Measurements from ENCODE around the gene SLPI.

The SLPI gene

DNA sequence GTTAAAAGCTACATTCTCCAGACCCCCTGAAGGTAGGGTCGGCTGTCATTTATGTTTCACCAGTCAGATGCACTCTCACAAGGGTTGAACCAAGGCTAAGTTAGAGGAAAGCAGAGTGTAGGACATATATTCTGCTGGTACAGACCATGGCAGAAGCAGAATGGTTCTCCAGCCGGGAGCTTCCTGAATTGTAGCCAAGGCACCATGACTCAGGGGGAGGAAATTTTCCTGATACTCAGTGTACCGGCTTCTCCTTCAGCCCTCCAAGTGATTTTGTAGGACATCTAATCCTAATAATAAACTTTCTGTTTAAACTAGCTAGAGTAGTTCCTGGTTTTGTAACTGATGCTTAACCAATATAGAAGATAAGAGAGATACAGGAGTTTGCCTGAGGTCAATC lies 14.2 kb upstream of the SLPI start:
- TF ChIP-seq EZH2phosphoT487 (IDR thresholded peaks at IDR 0.05; ENCODE audit: borderline replicate concordance, low read length) = no peak
- TF ChIP-seq, protein P1, sequence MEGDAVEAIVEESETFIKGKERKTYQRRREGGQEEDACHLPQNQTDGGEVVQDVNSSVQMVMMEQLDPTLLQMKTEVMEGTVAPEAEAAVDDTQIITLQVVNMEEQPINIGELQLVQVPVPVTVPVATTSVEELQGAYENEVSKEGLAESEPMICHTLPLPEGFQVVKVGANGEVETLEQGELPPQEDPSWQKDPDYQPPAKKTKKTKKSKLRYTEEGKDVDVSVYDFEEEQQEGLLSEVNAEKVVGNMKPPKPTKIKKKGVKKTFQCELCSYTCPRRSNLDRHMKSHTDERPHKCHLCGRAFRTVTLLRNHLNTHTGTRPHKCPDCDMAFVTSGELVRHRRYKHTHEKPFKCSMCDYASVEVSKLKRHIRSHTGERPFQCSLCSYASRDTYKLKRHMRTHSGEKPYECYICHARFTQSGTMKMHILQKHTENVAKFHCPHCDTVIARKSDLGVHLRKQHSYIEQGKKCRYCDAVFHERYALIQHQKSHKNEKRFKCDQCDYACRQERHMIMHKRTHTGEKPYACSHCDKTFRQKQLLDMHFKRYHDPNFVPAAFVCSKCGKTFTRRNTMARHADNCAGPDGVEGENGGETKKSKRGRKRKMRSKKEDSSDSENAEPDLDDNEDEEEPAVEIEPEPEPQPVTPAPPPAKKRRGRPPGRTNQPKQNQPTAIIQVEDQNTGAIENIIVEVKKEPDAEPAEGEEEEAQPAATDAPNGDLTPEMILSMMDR (IDR thresholded peaks at IDR 0.05; ENCODE audit: low read depth, low read length, poor library complexity, severe bottlenecking) = no peak
- Histone ChIP-seq H3K36me3 (ENCODE audit: control insufficient read depth, low read length) (no peaks in the 10 kb centered on the region), H3K27me3 (ENCODE audit: control insufficient read depth, low read length) (peaks cover 37% of the 10 kb centered on the region), H3K4me1 (ENCODE audit: control insufficient read depth, low read length) (no peaks in the 10 kb centered on the region), H3K9me3 (ENCODE audit: control insufficient read depth, insufficient read depth, low read length) (no peaks in the 10 kb centered on the region), H3K27ac (ENCODE audit: low read depth, low read length) (no peak overlapping the region), H3K4me2 (ENCODE audit: low read length) (no peak overlapping the region), H4K20me1 (ENCODE audit: control insufficient read depth, insufficient read depth, low read depth, low read length) (no peaks in the 10 kb centered on the region), H3F3A (ENCODE audit: control insufficient read depth, insufficient read depth) (no peaks in the 10 kb centered on the region), H3K4me3 (ENCODE audit: low read length) (no peak overlapping the region), H3K9me2 (replicated peaks; ENCODE audit: control insufficient read depth, low read length) (no peaks in the 10 kb centered on the region), H3K79me2 (ENCODE audit: control insufficient read depth, low read length) (no peaks in the 10 kb centered on the region)

DNA sequence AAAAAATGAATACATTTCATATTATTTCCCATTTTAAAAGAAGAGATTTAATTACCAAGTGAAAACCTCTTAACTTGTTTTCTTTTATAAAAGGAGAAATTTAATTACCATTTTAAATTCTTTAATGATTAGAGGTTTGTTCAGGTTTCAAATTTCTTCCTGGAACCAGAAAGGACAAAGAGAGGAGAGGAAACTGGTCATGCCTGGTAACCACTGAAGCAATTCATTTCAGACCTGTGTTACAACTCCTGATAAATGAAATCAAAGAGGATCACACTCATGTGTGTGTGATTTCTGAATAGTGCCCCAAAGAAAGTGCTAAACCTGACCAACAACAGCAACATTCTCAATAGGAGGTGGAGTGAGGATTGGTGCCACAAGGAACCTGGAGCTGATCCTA lies 12.6 kb upstream of the SLPI start:
- H3K9me3 ChIP-seq (ENCODE audit: control insufficient read depth, insufficient read depth, low read length) = no peaks in the 10 kb centered on the region
- no peaks in the 10 kb centered on the region for H4K20me1 ChIP-seq (ENCODE audit: control insufficient read depth, insufficient read depth, low read depth, low read length)
- H3K79me2 ChIP-seq (ENCODE audit: control insufficient read depth, low read length) = no peaks in the 10 kb centered on the region
- H3K4me2 ChIP-seq (ENCODE audit: low read length) = no peak overlapping the region
- H3K27ac ChIP-seq (ENCODE audit: low read depth, low read length) = no peak overlapping the region
- no peaks in the 10 kb centered on the region for H3K4me1 ChIP-seq (ENCODE audit: control insufficient read depth, low read length)
- H3K9me2 ChIP-seq (replicated peaks; ENCODE audit: control insufficient read depth, low read length) = no peaks in the 10 kb centered on the region
- TF ChIP-seq, protein P1 (IDR thresholded peaks at IDR 0.05; ENCODE audit: low read depth, low read length, poor library complexity, severe bottlenecking) = no peak
- no peak for TF ChIP-seq EZH2phosphoT487 (IDR thresholded peaks at IDR 0.05; ENCODE audit: borderline replicate concordance, low read length)
- no peak overlapping the region for H3K4me3 ChIP-seq (ENCODE audit: low read length)
- no peaks in the 10 kb centered on the region for H3F3A ChIP-seq (ENCODE audit: control insufficient read depth, insufficient read depth)
- H3K36me3 ChIP-seq (ENCODE audit: control insufficient read depth, low read length) = no peaks in the 10 kb centered on the region
- H3K27me3 ChIP-seq (ENCODE audit: control insufficient read depth, low read length) = peaks cover 40% of the 10 kb centered on the region

DNA sequence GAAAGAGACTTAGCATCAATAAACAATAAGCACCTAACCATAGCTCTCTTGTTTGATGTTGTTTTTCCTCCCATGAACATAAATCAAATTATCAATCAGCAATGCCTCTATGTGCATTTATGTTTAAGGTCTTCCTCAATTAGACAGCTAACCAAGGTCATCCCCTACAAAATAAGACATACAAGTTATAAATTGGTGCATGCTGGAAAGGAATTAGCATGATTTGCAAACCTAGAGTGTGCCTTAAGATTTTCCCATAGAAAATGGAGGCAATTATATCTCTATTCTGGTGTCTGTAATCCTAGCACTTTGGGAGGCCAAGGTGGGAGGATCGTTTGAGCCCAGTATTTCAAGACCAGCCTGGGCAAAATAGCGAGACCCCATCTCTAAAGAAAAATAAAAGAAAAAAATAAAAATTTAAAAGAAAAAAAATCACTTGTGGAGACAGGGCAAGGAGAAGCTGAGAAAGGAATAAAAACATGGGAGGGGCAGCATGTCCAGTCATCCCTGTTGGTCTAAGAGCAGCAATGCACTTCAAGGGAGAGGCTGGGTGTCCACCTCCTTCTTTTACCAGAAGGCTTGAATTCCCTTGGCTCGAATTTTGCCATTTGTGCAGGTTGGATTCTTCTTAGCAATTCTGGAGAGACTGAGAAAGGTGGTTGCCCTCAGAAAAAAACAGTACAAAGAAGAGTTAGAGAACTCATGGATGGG lies 9.3 kb upstream of the SLPI start:
- Histone ChIP-seq H3K9me3 (ENCODE audit: control insufficient read depth, insufficient read depth, low read length) (no peaks in the 10 kb centered on the region), H3K27me3 (ENCODE audit: control insufficient read depth, low read length) (peaks cover 42% of the 10 kb centered on the region), H3K4me2 (ENCODE audit: low read length) (no peak overlapping the region)

More for the DNA sequence above, 9.3 kb upstream of the SLPI start:
- Histone ChIP-seq H4K20me1 (ENCODE audit: control insufficient read depth, insufficient read depth, low read depth, low read length) (no peaks in the 10 kb centered on the region), H3K4me1 (ENCODE audit: control insufficient read depth, low read length) (no peaks in the 10 kb centered on the region), H3K9me2 (replicated peaks; ENCODE audit: control insufficient read depth, low read length) (no peaks in the 10 kb centered on the region), H3K79me2 (ENCODE audit: control insufficient read depth, low read length) (no peaks in the 10 kb centered on the region), H3K27ac (ENCODE audit: low read depth, low read length) (no peak overlapping the region), H3F3A (ENCODE audit: control insufficient read depth, insufficient read depth) (no peaks in the 10 kb centered on the region), H3K36me3 (ENCODE audit: control insufficient read depth, low read length) (no peaks in the 10 kb centered on the region), H3K4me3 (ENCODE audit: low read length) (no peak overlapping the region)
- no peak for TF ChIP-seq EZH2phosphoT487 (IDR thresholded peaks at IDR 0.05; ENCODE audit: borderline replicate concordance, low read length)
- TF ChIP-seq, protein P1 (IDR thresholded peaks at IDR 0.05; ENCODE audit: low read depth, low read length, poor library complexity, severe bottlenecking) = no peak
